ENCODE data around the gene FEZ2. TPM values are rescaled to one million over a fixed set of nuclear protein-coding genes. Genes with fewer than 3 reads are reported as not detected.

Gene FEZ2
- total and polyA plus RNA-seq, 2 of the 13 experiments (the other 11 are each of a cell fraction or from before 2014, with no cell fraction given), result 42.5 to 59.1 TPM

- ATAC-seq, result no peak
- no peaks in the 10 kb centered on the region for H3K79me2 ChIP-seq (ENCODE audit: insufficient read depth, low read length)
- no peak for TF ChIP-seq PAXIP1 (CRISPR knock-in tag; conservative IDR thresholded peaks at IDR 0.05)
- no peak for TF ChIP-seq SP140L (CRISPR knock-in tag; IDR thresholded peaks at IDR 0.05; ENCODE audit: borderline replicate concordance)
- TF ChIP-seq, protein P1, sequence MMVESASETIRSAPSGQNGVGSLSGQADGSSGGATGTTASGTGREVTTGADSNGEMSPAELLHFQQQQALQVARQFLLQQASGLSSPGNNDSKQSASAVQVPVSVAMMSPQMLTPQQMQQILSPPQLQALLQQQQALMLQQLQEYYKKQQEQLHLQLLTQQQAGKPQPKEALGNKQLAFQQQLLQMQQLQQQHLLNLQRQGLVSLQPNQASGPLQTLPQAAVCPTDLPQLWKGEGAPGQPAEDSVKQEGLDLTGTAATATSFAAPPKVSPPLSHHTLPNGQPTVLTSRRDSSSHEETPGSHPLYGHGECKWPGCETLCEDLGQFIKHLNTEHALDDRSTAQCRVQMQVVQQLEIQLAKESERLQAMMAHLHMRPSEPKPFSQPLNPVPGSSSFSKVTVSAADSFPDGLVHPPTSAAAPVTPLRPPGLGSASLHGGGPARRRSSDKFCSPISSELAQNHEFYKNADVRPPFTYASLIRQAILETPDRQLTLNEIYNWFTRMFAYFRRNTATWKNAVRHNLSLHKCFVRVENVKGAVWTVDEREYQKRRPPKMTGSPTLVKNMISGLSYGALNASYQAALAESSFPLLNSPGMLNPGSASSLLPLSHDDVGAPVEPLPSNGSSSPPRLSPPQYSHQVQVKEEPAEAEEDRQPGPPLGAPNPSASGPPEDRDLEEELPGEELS (CRISPR knock-in tag; IDR thresholded peaks at IDR 0.05), result no peak
- peak; percentile 31; the same call in 1 of the 2 replicates for TF ChIP-seq CREB1 (IDR thresholded peaks at IDR 0.05)
- TF ChIP-seq CREB1 (CRISPR knock-in tag; IDR thresholded peaks at IDR 0.05), result no peak
- TF ChIP-seq NR2F6 (IDR thresholded peaks at IDR 0.05), result no peak
- TF ChIP-seq NR2F6 (CRISPR knock-in tag; IDR thresholded peaks at IDR 0.05), result no peak
- TF ChIP-seq ZXDC (CRISPR knock-in tag; IDR thresholded peaks at IDR 0.05), result no peak
- TF ChIP-seq, protein P2, sequence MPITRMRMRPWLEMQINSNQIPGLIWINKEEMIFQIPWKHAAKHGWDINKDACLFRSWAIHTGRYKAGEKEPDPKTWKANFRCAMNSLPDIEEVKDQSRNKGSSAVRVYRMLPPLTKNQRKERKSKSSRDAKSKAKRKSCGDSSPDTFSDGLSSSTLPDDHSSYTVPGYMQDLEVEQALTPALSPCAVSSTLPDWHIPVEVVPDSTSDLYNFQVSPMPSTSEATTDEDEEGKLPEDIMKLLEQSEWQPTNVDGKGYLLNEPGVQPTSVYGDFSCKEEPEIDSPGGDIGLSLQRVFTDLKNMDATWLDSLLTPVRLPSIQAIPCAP (CRISPR knock-in tag; IDR thresholded peaks at IDR 0.05; ENCODE audit: low read depth), result no peak
- TF ChIP-seq, protein P3, sequence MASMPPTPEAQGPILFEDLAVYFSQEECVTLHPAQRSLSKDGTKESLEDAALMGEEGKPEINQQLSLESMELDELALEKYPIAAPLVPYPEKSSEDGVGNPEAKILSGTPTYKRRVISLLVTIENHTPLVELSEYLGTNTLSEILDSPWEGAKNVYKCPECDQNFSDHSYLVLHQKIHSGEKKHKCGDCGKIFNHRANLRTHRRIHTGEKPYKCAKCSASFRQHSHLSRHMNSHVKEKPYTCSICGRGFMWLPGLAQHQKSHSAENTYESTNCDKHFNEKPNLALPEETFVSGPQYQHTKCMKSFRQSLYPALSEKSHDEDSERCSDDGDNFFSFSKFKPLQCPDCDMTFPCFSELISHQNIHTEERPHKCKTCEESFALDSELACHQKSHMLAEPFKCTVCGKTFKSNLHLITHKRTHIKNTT (CRISPR knock-in tag; IDR thresholded peaks at IDR 0.05), result no peak
- no peak for DNase-seq (ENCODE audit: low spot score)
- no peak for FAIRE-seq
- H3K27ac ChIP-seq (ENCODE audit: extremely low read length, insufficient read depth, low read length), result no peak overlapping the region
- H3K9me3 ChIP-seq (ENCODE audit: low read length), result no peaks in the 10 kb centered on the region
- CTCF ChIA-PET (ENCODE audit: low intra/inter-chr PET ratio, low total read pairs), result no interaction called here
- H4K20me1 ChIP-seq (ENCODE audit: insufficient read depth, low read length), result no peaks in the 10 kb centered on the region
- H3K4me2 ChIP-seq (ENCODE audit: low read depth, low read length), result no peak overlapping the region
- POLR2A ChIA-PET, result no interaction called here
- no peak overlapping the region for H2AFZ ChIP-seq (ENCODE audit: low read length)
- intact Hi-C loops (cut with micrococcal nuclease; ENCODE audit: unreplicated experiment), result no loop called here
- in situ Hi-C loops (cut with HindIII; ENCODE audit: extremely low pct_ligation_motif_present, low pct_unique_long_range_greater_than_20kb), result no loop called here
- no peak overlapping the region for H3K4me3 ChIP-seq (replicated peaks in 1 of 3; ENCODE audit: insufficient read depth in 1 of 3, low read depth in 2 of 3, low read length in 3 of 3)
- H3K36me3 ChIP-seq (replicated peaks in 1 of 2; ENCODE audit: control insufficient read depth in 1 of 2, insufficient read depth in 2 of 2, low read length in 2 of 2), result no peaks in the 10 kb centered on the region
- H3K4me1 ChIP-seq (ENCODE audit: insufficient read depth, low read length), result no peaks in the 10 kb centered on the region
- no peak overlapping the region for H3K9ac ChIP-seq (ENCODE audit: insufficient read depth, low read depth, low read length)
- WGBS (ENCODE audit: low lambda C conversion rate), result 73% methylated on average over 6 of the region's 6 CpGs
- no peaks in the 10 kb centered on the region for H3K27me3 ChIP-seq (ENCODE audit: control insufficient read depth in 1 of 2, insufficient read depth in 2 of 2, low read length in 2 of 2)
- no TSS peak for BruUV-seq (replicated peaks)
Measured at GRCh38 chr2:36615222-36615621, 17.3 kb upstream of the FEZ2 start.
